Cardiac fibroblast (primary cell): Measurements from ENCODE around the gene MCF2L.

Experiments
- DNase-seq, 2 donors: peaks; one replicate each; pipeline versions ENCODE4 v3.0.0 to v3.0.0-alpha.2; 2010; ENCODE audit warnings: low read depth in 2 of 2
- H3K4me3 ChIP-seq, 2 donors: replicated peaks in 1 of 2; 1 replicate in 1 of 2; 2 replicates in 1 of 2; pipeline ENCODE4 v1.5.1; 2011; ENCODE audit warnings: low read depth in 2 of 2, low read length in 2 of 2, mild to moderate bottlenecking in 2 of 2, moderate library complexity in 1 of 2
- CTCF ChIP-seq: IDR thresholded peaks from one replicate; pipeline ENCODE4 v1.5.1; 2011; ENCODE audit warnings: low read depth, mild to moderate bottlenecking, low read length, inconsistent platforms

MCF2L gene

GRCh38 chr13:113072376-113072775 is 103.4 kb downstream of the MCF2L start:
- no peak for TF ChIP-seq CTCF

GRCh38 chr13:113073942-113074341 is 104.9 kb downstream of the MCF2L start:
- DNase-seq, result no peak
- TF ChIP-seq CTCF, result no peak

More at GRCh38 chr13:113072376-113072775, 103.4 kb downstream of the MCF2L start:
- no peak overlapping the region for H3K4me3 ChIP-seq
- no peak for DNase-seq

GRCh38 chr13:113074401-113074800 is 105.4 kb downstream of the MCF2L start:
- no peak overlapping the region for H3K4me3 ChIP-seq
- DNase-seq, result no peak
- no peak for TF ChIP-seq CTCF

More at GRCh38 chr13:113073942-113074341, 104.9 kb downstream of the MCF2L start:
- H3K4me3 ChIP-seq, result no peak overlapping the region

- TF ChIP-seq CTCF, result no peak
- DNase-seq, result no peak
- H3K4me3 ChIP-seq, result no peak overlapping the region
Measured at GRCh38 chr13:113074876-113075275, 105.9 kb downstream of the MCF2L start.

GRCh38 chr13:113075711-113076110 is 106.7 kb downstream of the MCF2L start:
- H3K4me3 ChIP-seq, result no peak overlapping the region
- no peak for TF ChIP-seq CTCF

GRCh38 chr13:113076681-113077401 is 107.8 kb downstream of the MCF2L start:
- no peak overlapping the region for H3K4me3 ChIP-seq
- DNase-seq, result no peak
- TF ChIP-seq CTCF, result no peak

More at GRCh38 chr13:113075711-113076110, 106.7 kb downstream of the MCF2L start:
- DNase-seq, result no peak

- DNase-seq, result no peak
- H3K4me3 ChIP-seq, result no peak overlapping the region
- TF ChIP-seq CTCF, result no peak
Measured at GRCh38 chr13:113077566-113077952, 108.5 kb downstream of the MCF2L start.
